Effector memory CD4-positive, alpha-beta T cell (primary cell): Measurements from ENCODE around the gene MACIR.

ENCODE experiments used
- DNase-seq, 3 donors: peaks; one replicate each; pipeline ENCODE4 v3.0.0-alpha.2; 2020
- H3K27ac ChIP-seq: 2 replicates; pipeline ENCODE4 v1.7.0; 2013; ENCODE audit warnings: mild to moderate bottlenecking, low read length, moderate library complexity; ENCODE audit not compliant: insufficient read depth, poor library complexity, severe bottlenecking
- H3K27me3 ChIP-seq: replicated peaks from 2 replicates; pipeline ENCODE4 v1.7.0; 2013; ENCODE audit warnings: mild to moderate bottlenecking, low read length; ENCODE audit not compliant: insufficient read depth, control insufficient read depth, poor library complexity, severe bottlenecking
- H3K36me3 ChIP-seq: 2 replicates; pipeline ENCODE4 v1.7.0; 2013; ENCODE audit warnings: mild to moderate bottlenecking, low read length, moderate library complexity; ENCODE audit not compliant: control insufficient read depth, insufficient read depth
- H3K4me1 ChIP-seq: 2 replicates; pipeline ENCODE4 v1.7.0; 2013; ENCODE audit warnings: low read length, mild to moderate bottlenecking; ENCODE audit not compliant: control insufficient read depth, insufficient read depth, poor library complexity, severe bottlenecking
- H3K4me3 ChIP-seq: 2 replicates; pipeline ENCODE4 v1.7.0; 2013; ENCODE audit warnings: low read length, low read depth, mild to moderate bottlenecking; ENCODE audit not compliant: insufficient read depth, poor library complexity, severe bottlenecking
- H3K9me3 ChIP-seq: 2 replicates; pipeline ENCODE4 v1.7.0; 2013; ENCODE audit warnings: mild to moderate bottlenecking, low read length, moderate library complexity; ENCODE audit not compliant: control insufficient read depth

Gene MACIR

GRCh38 chr5:103243665-103244064 lies 14.9 kb upstream of the MACIR start:
- H3K4me3 ChIP-seq, result no peak overlapping the region
- H3K4me1 ChIP-seq, result no peaks in the 10 kb centered on the region
- no peaks in the 10 kb centered on the region for H3K36me3 ChIP-seq
- peaks cover 5% of the 10 kb centered on the region for H3K27me3 ChIP-seq
- DNase-seq, result no peak
- no peaks in the 10 kb centered on the region for H3K9me3 ChIP-seq
- no peak overlapping the region for H3K27ac ChIP-seq

- Histone ChIP-seq H3K4me3 (no peak overlapping the region), H3K36me3 (no peaks in the 10 kb centered on the region), H3K4me1 (no peaks in the 10 kb centered on the region), H3K27ac (no peak overlapping the region), H3K9me3 (no peaks in the 10 kb centered on the region), H3K27me3 (peaks cover 5% of the 10 kb centered on the region)
- no peak for DNase-seq
Observed at GRCh38 chr5:103244398-103244797, 14.2 kb upstream of the MACIR start.

GRCh38 chr5:103245761-103246160 lies 12.8 kb upstream of the MACIR start:
- Histone ChIP-seq H3K27ac (no peak overlapping the region), H3K27me3 (no peaks in the 10 kb centered on the region), H3K36me3 (no peaks in the 10 kb centered on the region), H3K9me3 (no peaks in the 10 kb centered on the region), H3K4me3 (no peak overlapping the region), H3K4me1 (no peaks in the 10 kb centered on the region)
- no peak for DNase-seq

- Histone ChIP-seq H3K36me3 (no peaks in the 10 kb centered on the region), H3K9me3 (no peaks in the 10 kb centered on the region), H3K4me1 (no peaks in the 10 kb centered on the region), H3K4me3 (no peak overlapping the region), H3K27ac (no peak overlapping the region), H3K27me3 (peaks cover 4% of the 10 kb centered on the region)
- DNase-seq, result no peak
Observed at GRCh38 chr5:103247118-103247517, 11.4 kb upstream of the MACIR start.

- no peak for DNase-seq
Observed at GRCh38 chr5:103249068-103249467, 9.5 kb upstream of the MACIR start.

GRCh38 chr5:103254921-103255320 lies 3.6 kb upstream of the MACIR start:
- H3K27me3 ChIP-seq, result peaks cover 4% of the 10 kb centered on the region
- no peak overlapping the region for H3K27ac ChIP-seq
- H3K4me3 ChIP-seq, result no peak overlapping the region
- peaks cover 5% of the 10 kb centered on the region for H3K4me1 ChIP-seq
- no peaks in the 10 kb centered on the region for H3K36me3 ChIP-seq
- H3K9me3 ChIP-seq, result no peaks in the 10 kb centered on the region
- DNase-seq, result no peak

More at GRCh38 chr5:103249068-103249467, 9.5 kb upstream of the MACIR start:
- Histone ChIP-seq H3K27me3 (peaks cover 4% of the 10 kb centered on the region), H3K4me1 (no peaks in the 10 kb centered on the region), H3K4me3 (no peak overlapping the region), H3K36me3 (no peaks in the 10 kb centered on the region), H3K27ac (no peak overlapping the region), H3K9me3 (no peaks in the 10 kb centered on the region)

GRCh38 chr5:103255691-103256090 lies 2.9 kb upstream of the MACIR start:
- no peak for DNase-seq
- H3K4me1 ChIP-seq, result peaks cover 8% of the 10 kb centered on the region

GRCh38 chr5:103256178-103256577 lies 2.4 kb upstream of the MACIR start:
- H3K27ac ChIP-seq, result no peak overlapping the region
- no peak for DNase-seq
- no peaks in the 10 kb centered on the region for H3K36me3 ChIP-seq
- no peak overlapping the region for H3K4me3 ChIP-seq
- no peaks in the 10 kb centered on the region for H3K9me3 ChIP-seq
- H3K27me3 ChIP-seq, result peaks cover 4% of the 10 kb centered on the region
- H3K4me1 ChIP-seq, result peaks cover 8% of the 10 kb centered on the region

More at GRCh38 chr5:103255691-103256090, 2.9 kb upstream of the MACIR start:
- Histone ChIP-seq H3K27me3 (peaks cover 4% of the 10 kb centered on the region), H3K36me3 (no peaks in the 10 kb centered on the region), H3K9me3 (no peaks in the 10 kb centered on the region), H3K4me3 (no peak overlapping the region), H3K27ac (no peak overlapping the region)

- peak; percentile 38 to 46 (median 40) for DNase-seq
- Histone ChIP-seq H3K27ac (peak overlapping the region; percentile 56), H3K36me3 (no peaks in the 10 kb centered on the region), H3K9me3 (no peaks in the 10 kb centered on the region), H3K4me3 (peak overlapping the region; percentile 88), H3K4me1 (peaks cover 8% of the 10 kb centered on the region), H3K27me3 (no peaks in the 10 kb centered on the region)
Observed at GRCh38 chr5:103258957-103259704, 568 bp downstream of the MACIR start.

- H3K27me3 ChIP-seq, result no peaks in the 10 kb centered on the region
- H3K9me3 ChIP-seq, result no peaks in the 10 kb centered on the region
- no peaks in the 10 kb centered on the region for H3K36me3 ChIP-seq
- peaks cover 8% of the 10 kb centered on the region for H3K4me1 ChIP-seq
- DNase-seq, result peak in 1 of 3 donors; percentile 1
- H3K4me3 ChIP-seq, result peak overlapping the region; percentile 88
- peak overlapping the region; percentile 44 for H3K27ac ChIP-seq
Observed at GRCh38 chr5:103259705-103260355, 1.3 kb downstream of the MACIR start.
